Germinal center (tissue), 1 donor: ENCODE data around the gene EIF2S2.
A peak's percentile ranks its signal among the peaks of the same experiment; 100 is the strongest.

Source experiments
- DNase-seq: peaks from one replicate; pipeline ENCODE4 v3.0.0; 2012; ENCODE audit warnings: mixed read lengths, low spot score

Gene EIF2S2

GRCh38 chr20:34088305-34089174 is 23.5 kb downstream of the EIF2S2 start:
- DNase-seq: no peak

GRCh38 chr20:34085544-34086040 is 26.5 kb downstream of the EIF2S2 start:
- DNase-seq: no peak

- DNase-seq: no peak
Observed at GRCh38 chr20:34084227-34084923, 27.7 kb downstream of the EIF2S2 start.

- DNase-seq: no peak
Observed at GRCh38 chr20:34083781-34084180, 28.3 kb downstream of the EIF2S2 start.

- DNase-seq: no peak
Observed at GRCh38 chr20:34083137-34083536, 28.9 kb downstream of the EIF2S2 start.

- DNase-seq: no peak
Observed at GRCh38 chr20:34082232-34082887, 29.7 kb downstream of the EIF2S2 start.

GRCh38 chr20:34079818-34080217 is 32.2 kb downstream of the EIF2S2 start:
- DNase-seq: no peak

GRCh38 chr20:34078540-34078939 is 33.5 kb downstream of the EIF2S2 start:
- no peak for DNase-seq

- DNase-seq: no peak
Observed at GRCh38 chr20:34076952-34077351, 35.1 kb downstream of the EIF2S2 start.

- DNase-seq: no peak
Observed at GRCh38 chr20:34075647-34076046, 36.4 kb downstream of the EIF2S2 start.

GRCh38 chr20:34074101-34074760 is 37.8 kb downstream of the EIF2S2 start:
- no peak for DNase-seq

GRCh38 chr20:34072778-34073177 is 39.3 kb downstream of the EIF2S2 start:
- no peak for DNase-seq

- no peak for DNase-seq
Observed at GRCh38 chr20:34072076-34072475, 40.0 kb downstream of the EIF2S2 start.

GRCh38 chr20:34070859-34071258 is 41.2 kb downstream of the EIF2S2 start:
- no peak for DNase-seq

- DNase-seq: no peak
Observed at GRCh38 chr20:34070079-34070439, 42.0 kb downstream of the EIF2S2 start.

GRCh38 chr20:34069341-34070078 is 42.5 kb downstream of the EIF2S2 start:
- DNase-seq: peak; percentile 40

- DNase-seq: no peak
Observed at GRCh38 chr20:34068001-34068400, 44.0 kb downstream of the EIF2S2 start.

GRCh38 chr20:34066476-34067090 is 45.5 kb downstream of the EIF2S2 start:
- DNase-seq: no peak

- DNase-seq: no peak
Observed at GRCh38 chr20:34065260-34065659, 46.8 kb downstream of the EIF2S2 start.

GRCh38 chr20:34064286-34064685 is 47.8 kb downstream of the EIF2S2 start:
- no peak for DNase-seq
